Islet precursor cell (in vitro differentiated cells): ENCODE results near the gene APOBEC2.
A peak's percentile ranks its signal among the peaks of the same experiment; 100 is the strongest.
"Not testable (repeated sequence)": the region's sequence is repeated elsewhere in the genome, so short reads cannot be mapped to it uniquely, and the experiment has no call there.

Experiments
- DNase-seq: peaks from one replicate; pipeline ENCODE4 v3.0.0-alpha.2; 2018

Gene APOBEC2

GRCh38 chr6:41053041-41053440 is at the start of gene APOBEC2:
APOBEC2 (plus strand) TSS chr6:41053202; CDS start chr6:41053348, 146 bp downstream.
- DNase-seq, result peak; percentile 54

GRCh38 chr6:41006217-41006616 is 46.8 kb upstream of the APOBEC2 start:
- DNase-seq, result peak; percentile 82

DNA sequence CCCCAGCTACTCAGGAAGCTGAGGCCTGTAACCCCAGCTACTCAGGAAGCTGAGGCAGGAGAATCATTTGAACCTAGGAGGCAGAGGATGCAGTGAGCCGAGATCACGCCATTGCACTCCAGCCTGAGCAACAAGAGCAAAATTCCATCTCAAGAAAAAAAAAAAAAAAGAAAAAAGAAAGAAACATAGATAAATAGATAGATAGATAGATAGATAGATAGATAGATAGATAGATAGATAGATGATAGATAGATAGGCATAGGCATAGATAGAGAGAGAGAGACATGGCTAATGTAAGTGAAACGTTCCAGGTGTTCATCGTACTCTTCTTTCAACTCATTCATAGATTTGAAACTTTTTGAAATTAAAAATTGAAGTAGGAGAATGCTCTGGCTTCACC is 46.0 kb upstream of the APOBEC2 start:
- not testable (repeated sequence) for DNase-seq

DNA sequence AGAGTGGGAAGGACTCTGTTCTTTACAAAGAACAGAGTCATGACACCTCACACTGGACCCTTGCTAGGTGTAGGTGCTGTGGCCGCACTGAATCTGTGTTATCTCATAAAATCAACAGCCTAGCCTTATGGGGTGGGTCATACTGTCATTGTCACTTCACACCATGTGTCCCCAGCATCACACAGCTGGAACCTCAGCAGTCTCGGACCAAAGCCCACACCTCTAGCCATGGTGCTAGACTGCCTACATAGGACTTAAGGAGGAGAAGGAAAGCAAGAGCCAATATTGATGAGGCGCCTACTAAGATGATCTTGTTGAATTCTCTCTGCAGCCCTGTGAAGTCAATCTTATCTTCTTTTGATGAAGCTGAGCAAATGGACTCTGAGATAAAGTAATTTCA is 45.0 kb upstream of the APOBEC2 start:
- DNase-seq, result no peak

DNA sequence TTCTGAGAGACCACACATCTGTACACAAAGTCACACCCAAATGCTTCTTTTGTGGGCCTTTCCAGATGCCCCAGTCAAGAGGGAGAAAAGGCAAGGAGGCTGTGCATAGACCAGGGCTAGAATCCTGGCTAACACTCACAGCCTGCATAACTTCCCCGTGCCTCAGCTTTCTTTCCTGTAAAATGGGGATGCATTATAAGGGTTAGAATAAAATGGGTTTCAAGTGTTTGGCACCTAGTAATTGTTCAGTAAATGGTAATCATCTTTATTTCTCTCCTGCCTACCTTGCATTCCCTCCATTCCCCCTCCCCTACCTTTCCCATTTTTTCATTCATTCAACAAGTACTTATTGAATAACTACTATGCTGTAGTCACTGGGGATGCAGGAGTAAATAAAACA is 43.3 kb upstream of the APOBEC2 start:
- no peak for DNase-seq

- DNase-seq, result no peak
Observed at GRCh38 chr6:41011673-41012072, 41.3 kb upstream of the APOBEC2 start.

- no peak for DNase-seq
Observed at GRCh38 chr6:41013466-41014153, 39.4 kb upstream of the APOBEC2 start.

- no peak for DNase-seq
Observed at GRCh38 chr6:41014780-41015179, 38.2 kb upstream of the APOBEC2 start.

GRCh38 chr6:41015860-41016259 is 37.1 kb upstream of the APOBEC2 start:
- not testable (repeated sequence) for DNase-seq

DNA sequence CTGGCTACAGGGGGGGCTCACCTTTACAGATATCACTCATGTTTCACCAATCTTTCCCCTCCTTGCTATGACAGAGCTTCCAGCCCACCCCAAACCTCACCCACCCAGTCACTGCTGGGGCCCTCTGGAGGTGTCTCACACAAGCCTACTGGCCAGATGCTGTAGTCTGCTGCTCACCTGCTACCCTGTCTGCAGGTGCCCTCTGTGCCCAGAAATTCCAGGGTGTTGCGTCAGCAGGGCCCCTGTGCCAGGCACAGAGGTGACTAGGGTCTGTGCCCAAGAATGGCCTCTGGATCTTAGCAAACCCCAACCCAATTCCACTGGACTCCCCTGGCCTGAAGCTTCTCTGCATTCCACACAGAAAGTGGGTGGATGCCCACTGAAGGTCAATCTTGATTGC is 35.3 kb upstream of the APOBEC2 start:
- no peak for DNase-seq

DNA sequence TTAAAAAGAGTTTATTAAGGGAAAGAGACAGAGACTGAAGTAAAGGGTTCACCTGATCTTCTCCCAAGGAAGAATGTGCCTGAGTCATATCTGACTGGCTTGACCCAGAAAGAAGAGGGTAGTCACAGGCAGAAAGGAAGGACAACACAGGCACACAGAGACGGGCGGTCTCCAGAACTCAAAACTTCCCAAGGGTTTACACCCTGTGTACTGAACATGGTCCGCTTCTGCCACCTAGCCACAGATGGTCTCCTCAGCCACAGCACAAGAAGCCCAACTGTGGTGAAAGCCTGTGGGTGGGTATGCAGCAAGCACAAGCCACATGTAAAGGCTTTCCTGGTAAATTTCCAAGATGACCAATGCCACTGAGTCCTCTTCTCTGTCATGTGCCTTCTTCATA is 31.2 kb upstream of the APOBEC2 start:
- no peak for DNase-seq

GRCh38 chr6:41022294-41022693 is 30.7 kb upstream of the APOBEC2 start:
- DNase-seq, result no peak

DNA sequence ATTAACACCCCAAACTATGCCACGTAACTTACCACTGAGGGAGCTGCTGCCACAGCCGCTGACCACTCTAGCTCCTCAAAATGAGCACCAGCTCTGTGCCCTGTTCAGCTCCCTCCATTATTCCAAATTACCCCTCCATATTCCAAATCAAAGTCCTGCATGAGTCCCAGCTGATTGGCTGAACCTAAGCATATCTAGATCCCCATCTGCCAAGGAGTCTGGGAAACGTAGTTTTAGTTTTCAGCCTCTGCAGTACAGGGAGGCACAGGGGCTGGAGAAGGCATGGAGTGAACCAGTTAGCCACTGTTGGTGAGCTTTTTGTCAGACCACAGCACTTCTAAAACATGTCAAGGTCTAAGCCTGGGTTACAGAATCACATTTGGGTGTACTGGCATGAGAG is 29.9 kb upstream of the APOBEC2 start:
- DNase-seq, result no peak

DNA sequence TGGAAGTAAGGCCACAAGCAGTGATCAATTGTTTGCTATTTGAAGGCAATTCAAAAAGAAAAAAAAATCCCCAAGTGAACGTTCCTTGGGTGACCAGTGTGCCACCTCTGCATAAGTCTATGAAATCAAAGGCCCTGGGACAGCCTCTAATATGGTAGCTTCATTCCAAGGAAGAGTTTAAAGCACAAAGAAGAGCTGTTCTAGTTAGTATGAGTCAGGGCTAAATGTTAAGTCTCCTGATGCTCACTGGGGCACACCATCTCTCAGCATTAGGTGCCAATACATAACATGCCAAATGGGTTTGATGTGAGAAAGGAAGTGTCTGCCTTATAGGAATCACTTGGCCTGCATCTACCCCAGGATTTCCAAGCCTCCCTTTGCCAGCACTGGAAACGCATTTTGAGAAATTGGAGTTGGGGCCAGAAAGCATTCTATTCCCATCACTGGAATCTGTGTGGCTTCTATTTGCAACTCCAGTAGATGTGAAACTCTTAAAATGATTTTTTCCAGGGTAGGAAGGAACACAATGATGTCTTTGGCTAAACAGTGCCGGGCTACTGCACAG is 27.0 kb upstream of the APOBEC2 start:
- DNase-seq, result no peak

- no peak for DNase-seq
Observed at GRCh38 chr6:41027241-41027640, 25.8 kb upstream of the APOBEC2 start.

- peak; percentile 93 for DNase-seq
Observed at GRCh38 chr6:41027799-41028560, 25.0 kb upstream of the APOBEC2 start.

GRCh38 chr6:41028561-41029412 is 24.2 kb upstream of the APOBEC2 start:
- DNase-seq, result no peak

- DNase-seq, result no peak
Observed at GRCh38 chr6:41032830-41033229, 20.2 kb upstream of the APOBEC2 start.

- no peak for DNase-seq
Observed at GRCh38 chr6:41033776-41034175, 19.2 kb upstream of the APOBEC2 start.

DNA sequence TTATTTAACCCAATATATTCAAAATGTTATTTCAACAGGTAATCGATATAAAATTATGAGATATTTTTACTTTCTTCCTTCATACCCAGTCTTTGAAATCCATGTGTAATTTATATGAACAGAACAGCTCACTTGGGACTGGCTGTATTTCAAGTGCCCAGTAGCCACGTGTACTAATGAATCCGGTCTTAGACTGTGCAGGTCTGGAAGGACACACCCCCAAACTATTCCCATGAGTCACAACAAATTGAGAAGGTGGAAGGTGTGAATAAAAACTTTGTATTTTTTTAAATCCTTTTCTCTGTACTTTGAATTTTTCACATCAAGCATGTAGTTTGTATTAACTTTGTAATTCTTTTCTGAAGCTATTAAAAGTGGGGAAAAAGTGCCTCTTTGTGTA is 16.8 kb upstream of the APOBEC2 start:
- DNase-seq, result no peak

DNA sequence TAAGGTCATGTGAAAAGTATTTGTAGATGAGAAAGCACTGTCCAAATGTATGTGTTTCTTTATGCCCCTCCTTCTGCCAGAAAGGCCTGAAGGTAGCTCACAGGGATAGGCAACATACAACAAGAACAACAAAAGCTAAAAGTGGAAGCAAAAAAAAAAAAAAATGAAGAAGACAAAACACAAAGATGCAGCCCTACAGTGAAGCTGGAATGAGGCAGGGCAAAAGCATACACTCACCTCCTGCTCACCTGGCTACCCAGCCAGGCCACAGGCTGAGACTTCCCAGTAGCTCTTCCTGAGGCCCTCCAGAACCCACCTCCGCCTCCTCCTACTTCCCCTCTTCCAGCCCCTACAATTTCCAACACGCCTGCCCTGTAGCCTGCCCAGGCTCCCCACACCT is 16.4 kb upstream of the APOBEC2 start:
- no peak for DNase-seq

DNA sequence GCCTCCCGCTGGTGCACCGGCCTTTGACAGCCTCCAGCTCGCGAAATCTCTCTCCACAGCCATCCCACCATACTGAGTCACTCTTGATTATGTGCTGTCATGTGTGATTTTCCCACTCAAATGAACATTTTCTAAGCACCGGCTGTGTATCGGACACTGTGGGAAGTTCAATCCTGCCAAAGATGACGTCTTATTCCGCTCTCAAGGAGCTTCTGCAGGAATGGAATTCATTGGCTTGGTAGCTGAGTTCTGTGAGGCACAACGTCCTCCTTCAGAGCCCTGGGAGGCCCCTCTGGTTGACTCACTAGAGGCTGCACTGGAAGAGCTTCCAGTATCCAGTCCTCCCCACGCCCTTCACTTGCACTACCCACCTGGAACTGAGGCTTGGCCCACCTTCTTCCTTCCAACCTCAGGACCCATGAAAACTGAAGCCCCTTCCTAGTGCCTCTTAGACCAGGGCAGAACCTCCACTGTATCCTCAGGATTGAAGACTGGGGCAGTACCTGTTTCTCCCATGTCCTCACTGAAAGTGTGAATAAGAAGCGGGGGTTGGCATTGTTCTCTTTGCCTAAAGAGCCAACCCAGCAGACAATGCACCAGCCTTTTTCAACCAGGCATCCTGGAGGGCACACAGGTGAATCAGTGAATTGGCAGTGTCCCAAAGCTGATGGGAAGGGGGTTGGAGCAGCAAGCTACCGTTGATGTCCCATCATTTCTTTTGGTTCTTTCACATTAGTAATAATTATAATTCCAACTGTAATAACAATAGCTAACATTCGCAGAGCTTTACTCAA is 15.7 kb upstream of the APOBEC2 start:
- DNase-seq, result no peak
